Cardiac muscle cell (in vitro differentiated cells and primary cell): ENCODE measurements around the gene CDH10. TPM values are rescaled to one million over a fixed set of nuclear protein-coding genes. Genes with fewer than 3 reads are reported as not detected.
A peak's percentile ranks its signal among the peaks of the same experiment; 100 is the strongest.

ENCODE experiments used
- DNase-seq, 2 donors: peaks; one replicate each; pipeline versions ENCODE4 v3.0.0 to v3.0.0-alpha.2; 2010 to 2017; ENCODE audit warnings: low read depth in 1 of 2, low spot score in 1 of 2
- H3K27ac ChIP-seq: fragments of 200-600 bp; sonication (generic); 2 replicates; pipeline ENCODE4 v1.5.1; 2016
- H3K27me3 ChIP-seq: fragments of 200-600 bp; sonication (generic); 2 replicates; pipeline ENCODE4 v1.6.0; 2016; ENCODE audit warnings: control low read depth
- H3K36me3 ChIP-seq: fragments of 200-600 bp; sonication (generic); 2 replicates; pipeline ENCODE4 v1.5.1; 2016; ENCODE audit warnings: control low read depth
- H3K4me1 ChIP-seq: fragments of 200-600 bp; sonication (generic); 2 replicates; pipeline ENCODE4 v1.8.1; 2017; ENCODE audit warnings: low read depth, mild to moderate bottlenecking, mixed run types
- H3K4me3 ChIP-seq: fragments of 200-600 bp; sonication (generic); 2 replicates; pipeline ENCODE4 v1.5.1; 2016; ENCODE audit warnings: mild to moderate bottlenecking
- H3K9me3 ChIP-seq: fragments of 200-600 bp; sonication (generic); 2 replicates; pipeline ENCODE4 v1.5.1; 2017; ENCODE audit warnings: low read depth, mild to moderate bottlenecking, control low read depth
- CTCF ChIP-seq: IDR thresholded peaks from 2 replicates; pipeline ENCODE4 v1.5.1; 2012; ENCODE audit warnings: low read depth, mild to moderate bottlenecking, low read length
- polyA plus RNA-seq: library from polyadenylated mRNA; unstranded; fragments of >200 nt; fragmentation: Nextera tagmentation; extraction: Ambion mirVana; gene quantifications from 2 replicates; pipeline ENCODE4 v1.2.1, GENCODE V29; 2016
- total RNA-seq: library from RNA; depleted of rRNA; stranded (reverse); fragments of >200 nt; gene quantifications from 2 replicates; pipeline ENCODE4 v1.2.3, GENCODE V29; 2016

Gene CDH10
- total and polyA plus RNA-seq, 2 experiments from 2014 or later, result 1.6 to 1.9 TPM

GRCh38 chr5:24492229-24492628 lies 152.5 kb downstream of the CDH10 start:
- no peak for DNase-seq
- H3K9me3 ChIP-seq, result no peaks in the 10 kb centered on the region
- no peak overlapping the region for H3K27ac ChIP-seq
- no peak overlapping the region for H3K4me3 ChIP-seq
- no peaks in the 10 kb centered on the region for H3K27me3 ChIP-seq
- no peak for TF ChIP-seq CTCF
- H3K4me1 ChIP-seq, result peaks cover 5% of the 10 kb centered on the region
- no peaks in the 10 kb centered on the region for H3K36me3 ChIP-seq

GRCh38 chr5:24491490-24491889 lies 153.3 kb downstream of the CDH10 start:
- Histone ChIP-seq H3K9me3 (no peaks in the 10 kb centered on the region), H3K27ac (no peak overlapping the region), H3K36me3 (no peaks in the 10 kb centered on the region), H3K4me1 (no peaks in the 10 kb centered on the region), H3K27me3 (no peaks in the 10 kb centered on the region), H3K4me3 (no peak overlapping the region)
- DNase-seq, result no peak
- TF ChIP-seq CTCF, result no peak

GRCh38 chr5:24487368-24488229 lies 157.2 kb downstream of the CDH10 start:
- peaks cover 2% of the 10 kb centered on the region for H3K4me1 ChIP-seq
- H3K36me3 ChIP-seq, result no peaks in the 10 kb centered on the region
- H3K27me3 ChIP-seq, result no peaks in the 10 kb centered on the region
- TF ChIP-seq CTCF, result no peak
- no peaks in the 10 kb centered on the region for H3K9me3 ChIP-seq
- H3K4me3 ChIP-seq, result no peak overlapping the region
- DNase-seq, result no peak
- no peak overlapping the region for H3K27ac ChIP-seq

GRCh38 chr5:24480952-24481351 lies 163.8 kb downstream of the CDH10 start:
- no peak for TF ChIP-seq CTCF
- Histone ChIP-seq H3K4me1 (peaks cover 26% of the 10 kb centered on the region), H3K27me3 (no peaks in the 10 kb centered on the region), H3K9me3 (no peaks in the 10 kb centered on the region), H3K36me3 (no peaks in the 10 kb centered on the region), H3K4me3 (no peak overlapping the region), H3K27ac (peak overlapping the region; percentile 87)
- no peak for DNase-seq

DNA sequence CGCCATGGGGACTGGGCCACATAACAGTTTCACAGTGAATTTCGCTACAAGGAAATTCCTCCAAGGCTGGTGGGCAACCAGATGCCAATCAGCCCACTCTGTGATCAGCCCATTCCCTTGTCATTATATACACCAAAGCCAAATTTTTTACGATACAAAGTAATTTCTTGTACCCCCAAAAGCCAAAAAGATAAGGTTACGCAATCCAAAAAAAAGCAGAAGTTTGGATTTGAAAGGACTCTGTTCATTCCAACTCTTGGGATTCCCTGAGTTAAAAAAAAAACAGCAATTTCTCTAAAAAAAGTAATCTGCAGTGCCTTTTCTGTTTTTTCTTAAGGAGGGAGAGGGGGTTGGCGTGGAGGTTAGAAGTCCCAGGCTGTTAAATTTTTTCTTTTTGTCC lies 166.8 kb downstream of the CDH10 start:
- H3K27me3 ChIP-seq, result no peaks in the 10 kb centered on the region
- TF ChIP-seq CTCF, result no peak
- no peak for DNase-seq
- H3K9me3 ChIP-seq, result no peaks in the 10 kb centered on the region
- no peaks in the 10 kb centered on the region for H3K36me3 ChIP-seq
- H3K4me3 ChIP-seq, result no peak overlapping the region
- H3K27ac ChIP-seq, result no peak overlapping the region
- peaks cover 34% of the 10 kb centered on the region for H3K4me1 ChIP-seq
